Measurements from ENCODE around the gene NUMB.

DNA sequence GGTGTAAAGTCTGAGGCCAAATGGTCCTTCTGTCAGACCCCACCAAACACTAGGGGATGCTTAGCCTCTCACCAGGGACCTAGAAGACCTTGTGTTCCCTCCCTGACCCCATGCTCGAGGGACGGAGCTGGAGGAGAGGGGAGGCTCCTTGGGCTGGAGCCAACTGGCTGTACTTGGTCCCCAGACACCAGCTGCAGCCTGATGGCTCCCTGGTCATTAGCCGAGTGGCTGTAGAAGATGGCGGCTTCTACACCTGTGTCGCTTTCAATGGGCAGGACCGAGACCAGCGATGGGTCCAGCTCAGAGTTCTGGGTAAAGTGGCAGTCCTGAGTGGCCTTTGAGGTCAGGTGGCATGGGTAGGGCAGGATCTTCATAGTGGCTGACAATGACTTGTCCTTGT is 192.0 kb downstream of the NUMB start:
- TF ChIP-seq POLR2A (IDR thresholded peaks at IDR 0.05; ENCODE audit: low read length) = no peak
- no peak for TF ChIP-seq GATA1 (IDR thresholded peaks at IDR 0.05; ENCODE audit: low read depth, low read length)

All from erythroblast (primary cell).